Measurements from ENCODE around the gene TAS2R40.
"Not testable (repeated sequence)": the region's sequence is repeated elsewhere in the genome, so short reads cannot be mapped to it uniquely, and the experiment has no call there.

The TAS2R40 gene

DNA sequence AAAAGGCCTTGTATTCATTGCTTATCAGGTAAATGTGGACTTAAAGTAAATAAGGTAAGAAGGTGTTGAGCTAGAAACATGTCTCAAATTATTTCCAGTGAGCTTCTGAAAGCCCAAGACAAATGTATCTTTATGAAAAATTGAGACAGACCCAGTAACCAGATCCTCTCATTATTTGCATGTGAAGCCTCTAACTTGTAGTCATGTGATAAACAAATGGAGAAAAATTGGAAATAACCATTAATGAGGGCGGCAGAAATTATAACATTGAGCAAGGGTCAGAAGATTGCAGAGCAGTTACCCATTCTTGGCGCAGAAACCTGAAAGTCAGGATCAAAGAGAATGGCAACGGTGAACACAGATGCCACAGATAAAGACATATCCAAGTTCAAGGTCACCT, at the start of gene TAS2R40:
TAS2R40 (plus strand) TSS at position 301 of the 400 bp plus-strand sequence; CDS start at position 343, 42 bp downstream.
- DNase-seq (ENCODE audit: low spot score), result no peak

DNA sequence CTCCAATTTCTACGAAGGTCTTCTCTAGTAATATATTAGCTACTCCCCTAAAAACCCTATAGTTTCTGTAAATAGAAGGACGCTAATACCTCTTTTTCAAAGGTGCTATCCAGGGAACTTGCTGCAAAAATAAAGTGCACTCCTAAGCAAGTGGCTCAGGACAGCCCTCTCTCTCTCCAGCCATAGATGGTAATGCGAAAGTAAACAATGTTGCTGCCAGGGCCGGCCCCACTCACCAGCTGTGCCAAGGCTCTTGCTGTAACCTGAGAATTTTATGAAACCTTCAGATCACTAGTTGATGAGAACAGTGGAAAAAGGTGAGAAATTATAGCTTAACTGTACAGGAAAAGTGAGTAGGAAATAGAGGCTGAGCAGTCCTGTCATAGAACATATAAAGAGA, 49.5 kb upstream of the TAS2R40 start:
- DNase-seq (ENCODE audit: low spot score), result no peak

DNA sequence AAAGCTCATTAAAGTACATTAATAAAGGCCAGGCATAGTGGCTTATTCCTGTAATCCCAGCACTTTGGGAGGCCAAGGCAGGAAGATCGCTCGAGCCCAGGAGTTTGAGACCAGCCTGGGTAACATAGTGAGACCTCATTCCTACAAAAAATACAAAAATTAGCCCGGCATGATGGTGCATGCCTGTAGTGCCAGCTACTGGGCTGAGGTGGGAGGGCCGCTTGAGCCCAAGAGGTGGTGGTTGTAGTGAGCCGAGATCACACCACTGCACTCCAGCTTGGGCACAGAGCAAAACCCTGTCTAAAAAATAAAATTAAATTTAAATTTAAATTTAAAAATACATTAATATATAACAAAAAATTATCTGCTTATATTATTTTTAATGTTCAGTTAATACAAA, 45.7 kb upstream of the TAS2R40 start:
- no peak for DNase-seq (ENCODE audit: low spot score)

DNA sequence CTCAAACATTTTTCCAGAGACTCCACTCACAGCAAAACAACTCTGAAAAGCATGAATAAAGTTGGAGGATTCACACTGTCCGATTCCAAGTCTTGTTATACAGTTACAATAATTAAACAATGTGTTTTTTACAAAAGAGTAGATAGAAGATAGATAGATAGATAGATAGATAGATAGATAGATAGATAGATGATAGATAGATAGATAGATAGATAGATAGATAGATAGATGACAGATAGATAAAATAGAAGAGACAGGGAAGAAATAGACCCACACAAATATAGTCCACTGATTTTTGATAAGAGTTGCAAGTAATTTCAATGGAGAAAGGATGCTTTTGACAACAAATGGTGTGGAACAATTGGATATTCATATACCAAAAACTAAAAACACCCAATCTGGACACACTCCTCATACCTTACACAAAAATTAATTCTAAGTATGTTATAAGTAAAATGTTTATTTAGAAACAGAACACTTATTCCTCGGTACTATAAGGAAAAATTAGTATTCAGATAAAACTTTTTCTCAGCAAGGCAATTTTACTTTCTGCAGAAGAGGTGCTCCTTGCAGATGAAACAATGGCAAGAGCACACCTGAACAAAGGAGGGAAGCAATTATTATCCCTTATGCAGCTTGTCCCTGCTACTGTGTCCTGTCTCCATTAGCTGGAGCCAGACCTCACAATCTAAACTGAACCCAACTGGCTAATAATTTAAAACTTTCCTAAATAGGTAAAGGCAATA, 44.3 kb upstream of the TAS2R40 start:
- no peak for DNase-seq (ENCODE audit: low spot score)

DNA sequence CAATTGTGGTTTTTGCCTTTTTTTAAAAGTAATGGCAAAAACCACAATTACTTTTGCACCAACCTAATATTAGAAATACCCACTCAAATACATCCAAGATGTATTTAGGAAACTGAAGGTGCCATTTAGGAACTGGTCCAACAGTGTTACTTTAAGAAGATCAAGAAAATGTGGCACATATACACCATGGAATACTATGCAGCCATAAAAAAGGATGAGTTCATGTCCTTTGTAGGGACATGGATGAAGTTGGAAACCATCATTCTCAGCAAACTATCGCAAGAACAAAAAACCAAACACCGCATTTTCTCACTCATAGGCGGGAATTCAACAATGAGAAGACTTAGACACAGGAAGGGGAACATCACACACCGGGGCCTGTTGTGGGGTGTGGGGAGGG, 41.1 kb upstream of the TAS2R40 start:
- not testable (repeated sequence) for DNase-seq (ENCODE audit: low spot score)

DNA sequence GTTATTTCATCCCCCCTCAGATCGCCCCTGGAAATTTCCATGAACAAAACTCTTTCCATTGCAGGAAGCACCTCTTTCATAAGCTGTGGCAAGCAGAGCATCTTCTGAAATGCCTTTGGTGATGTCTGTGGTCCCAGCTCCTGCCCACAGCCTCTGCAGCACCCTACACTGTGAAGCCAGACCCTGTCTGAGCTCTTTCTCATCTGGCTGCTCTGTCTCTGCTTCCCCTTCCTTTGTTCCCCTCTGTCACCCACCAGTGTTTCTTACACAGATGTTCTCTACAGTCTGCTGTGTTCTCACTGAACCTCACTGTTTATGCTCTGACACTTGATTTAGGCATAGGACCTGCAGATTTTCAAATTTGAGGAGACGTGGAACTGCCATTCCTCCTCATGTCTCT, 40.5 kb upstream of the TAS2R40 start:
- DNase-seq (ENCODE audit: low spot score), result no peak

DNA sequence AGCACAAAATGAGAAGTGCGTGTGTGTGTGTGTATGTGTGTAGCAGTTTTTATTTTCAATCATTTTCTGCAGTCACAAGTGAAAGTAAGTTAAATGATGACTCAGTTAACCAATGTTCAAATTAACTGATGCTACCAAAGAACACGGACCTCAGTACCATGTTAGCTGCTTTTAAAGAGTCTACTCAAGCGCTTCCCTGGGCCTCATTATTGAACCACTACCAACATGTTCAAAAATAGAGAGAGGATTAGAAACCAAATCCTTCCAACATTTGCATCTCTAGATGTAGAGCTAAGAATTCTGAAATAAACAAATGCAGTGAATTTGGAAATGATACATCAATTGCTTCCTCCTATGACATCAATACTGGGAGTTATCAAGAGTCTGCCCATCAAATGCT, 38.8 kb upstream of the TAS2R40 start, which contains the start of gene TAS2R39:
TAS2R39 (plus strand) TSS at position 396 of the 400 bp plus-strand sequence; CDS start at position 396, 0 bp downstream.
- no peak for DNase-seq (ENCODE audit: low spot score)

DNA sequence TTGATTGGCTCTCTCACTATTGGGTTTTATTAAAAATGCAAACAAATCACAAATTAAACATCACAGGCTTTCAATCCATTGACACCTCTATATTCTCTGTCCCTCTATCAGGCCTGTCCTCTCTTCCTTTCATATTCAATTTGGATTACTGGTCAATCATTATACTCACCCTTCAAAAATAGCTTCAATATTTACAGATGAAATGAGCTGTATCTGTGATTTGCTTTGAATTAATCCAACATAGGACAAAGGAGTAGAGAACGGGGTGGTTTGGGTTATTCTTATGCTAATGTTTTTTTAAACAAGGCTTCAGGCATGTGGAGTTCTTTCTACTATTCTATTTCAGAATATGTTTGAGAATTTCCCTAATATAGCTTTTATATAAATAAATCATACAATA, 36.3 kb upstream of the TAS2R40 start:
- DNase-seq (ENCODE audit: low spot score), result no peak

DNA sequence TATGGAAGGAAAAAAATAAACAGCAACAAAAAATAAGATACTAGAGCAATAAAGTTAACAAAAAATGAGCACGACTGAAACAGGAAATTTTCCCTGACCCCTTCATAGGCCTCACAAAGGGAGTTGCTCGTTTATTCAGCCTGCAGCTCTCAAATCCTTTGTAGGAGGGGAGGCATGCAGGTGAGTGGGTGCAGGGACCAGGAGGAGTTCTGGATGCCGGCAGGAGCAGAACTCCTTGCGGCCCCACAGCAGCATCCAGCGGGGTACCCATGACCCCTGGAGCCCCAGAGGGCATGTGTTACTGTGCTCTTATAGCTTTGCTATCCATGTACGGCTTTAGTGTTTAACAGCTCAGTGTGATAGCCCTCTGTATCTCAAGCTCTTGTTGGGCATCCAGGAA, 32.8 kb upstream of the TAS2R40 start:
- DNase-seq (ENCODE audit: low spot score), result no peak

DNA sequence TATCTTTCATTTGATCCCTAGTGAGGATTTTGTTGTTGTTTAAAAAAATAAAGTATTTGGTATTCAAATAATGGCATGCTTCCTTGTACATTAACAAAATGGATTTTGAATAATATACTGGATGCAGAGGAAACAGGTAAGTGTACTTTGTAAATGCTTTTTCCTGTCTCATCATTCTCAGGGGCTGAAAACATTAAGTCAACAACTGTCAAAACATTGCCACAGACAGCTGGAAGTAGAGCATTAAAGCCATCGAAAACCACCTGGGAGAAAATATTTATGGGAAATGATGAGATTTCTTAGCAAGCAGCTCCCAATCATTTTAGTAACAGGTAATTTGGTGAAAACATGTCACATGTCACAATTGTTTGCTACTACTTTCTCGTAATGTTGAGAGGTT, 28.0 kb upstream of the TAS2R40 start:
- DNase-seq (ENCODE audit: low spot score), result no peak

DNA sequence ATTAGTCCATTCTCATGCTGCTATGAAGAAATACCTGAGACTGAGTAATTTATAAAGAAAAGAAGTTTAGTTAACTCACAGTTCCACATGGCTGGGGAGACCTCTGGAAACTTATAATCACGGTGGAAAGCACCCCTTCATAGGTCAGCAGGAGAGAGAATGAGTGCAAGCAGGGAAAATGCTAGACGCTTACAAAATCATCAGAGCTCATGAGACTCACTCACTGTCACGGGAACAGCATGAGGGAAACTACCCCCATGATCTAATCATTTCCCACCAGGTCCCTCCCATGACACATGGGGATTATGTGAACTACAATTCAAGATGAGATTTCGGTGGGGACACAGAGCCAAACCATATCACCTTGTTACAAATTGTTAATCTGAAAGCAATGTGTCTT, 22.8 kb upstream of the TAS2R40 start:
- no peak for DNase-seq (ENCODE audit: low spot score)

DNA sequence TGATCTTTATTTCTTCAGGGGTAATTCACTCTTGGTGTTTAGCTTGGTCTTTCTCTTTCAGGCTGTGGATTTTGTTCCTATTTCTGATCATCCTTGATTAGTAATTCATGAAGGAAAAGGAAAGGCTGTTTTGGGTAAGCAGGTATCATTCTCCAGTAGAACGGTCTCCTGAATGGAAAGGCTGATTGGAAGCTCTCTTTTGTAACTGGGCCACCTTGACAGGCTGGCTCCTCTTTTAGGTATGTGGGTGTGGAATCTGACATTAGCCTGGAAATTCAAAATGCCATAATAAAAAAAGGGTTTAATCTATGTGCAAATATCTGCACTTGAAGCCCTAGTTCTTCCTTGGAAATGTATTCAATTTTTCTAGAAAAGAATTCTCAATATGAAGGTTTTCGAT, 19.7 kb upstream of the TAS2R40 start:
- DNase-seq (ENCODE audit: low spot score), result no peak

DNA sequence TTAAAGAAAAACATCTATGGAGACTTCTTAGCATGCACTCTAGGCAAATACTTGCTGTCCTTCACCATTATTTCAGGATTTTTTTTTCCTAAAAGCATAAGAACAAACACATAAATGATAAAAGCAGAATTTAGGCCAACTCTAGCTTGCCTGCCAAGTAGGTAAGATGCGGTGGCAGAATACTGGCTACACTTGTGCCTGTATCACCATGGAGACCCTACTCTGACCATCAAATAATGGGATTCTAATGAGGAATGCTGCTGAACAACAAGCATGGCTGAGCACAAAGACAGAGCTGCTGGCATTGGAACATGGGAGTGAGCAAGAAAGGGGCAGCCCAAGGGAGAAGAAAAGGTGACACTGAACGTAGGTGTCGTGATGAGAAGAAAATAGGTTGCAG, 18.5 kb upstream of the TAS2R40 start:
- DNase-seq (ENCODE audit: low spot score), result no peak

DNA sequence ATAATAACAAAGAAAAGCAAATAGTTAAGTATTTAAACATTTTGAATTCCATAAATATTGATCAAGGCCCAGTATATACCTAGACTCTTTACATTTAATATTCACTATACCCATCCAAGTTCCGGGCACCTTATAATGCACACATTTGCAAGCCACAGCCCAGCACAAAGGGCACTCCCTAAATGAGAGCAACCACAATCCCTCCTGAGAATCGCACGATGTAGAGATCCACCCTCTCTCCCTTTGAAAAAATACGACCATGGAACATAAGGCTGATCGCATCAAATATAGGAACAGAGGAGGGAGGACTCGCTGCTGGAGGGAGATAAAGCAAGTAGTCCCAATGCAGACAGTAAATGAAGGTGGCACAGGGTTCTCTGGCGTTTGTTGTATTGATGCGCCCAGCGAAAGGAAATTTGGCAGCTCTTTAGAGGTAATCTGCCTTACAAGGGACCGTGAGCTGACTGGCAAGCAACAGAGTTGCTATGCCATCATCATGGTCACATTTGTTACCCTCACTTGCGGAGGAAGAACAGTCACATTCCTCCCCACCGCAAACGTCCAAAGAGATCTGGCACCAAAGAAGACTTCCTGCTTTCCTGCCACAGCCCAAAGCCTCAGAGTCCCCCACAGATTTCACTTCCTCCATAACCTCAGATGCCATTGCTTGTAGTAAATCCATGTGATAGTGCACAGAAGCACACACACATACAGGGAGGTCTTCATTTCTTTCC, 16.1 kb upstream of the TAS2R40 start:
- no peak for DNase-seq (ENCODE audit: low spot score)

DNA sequence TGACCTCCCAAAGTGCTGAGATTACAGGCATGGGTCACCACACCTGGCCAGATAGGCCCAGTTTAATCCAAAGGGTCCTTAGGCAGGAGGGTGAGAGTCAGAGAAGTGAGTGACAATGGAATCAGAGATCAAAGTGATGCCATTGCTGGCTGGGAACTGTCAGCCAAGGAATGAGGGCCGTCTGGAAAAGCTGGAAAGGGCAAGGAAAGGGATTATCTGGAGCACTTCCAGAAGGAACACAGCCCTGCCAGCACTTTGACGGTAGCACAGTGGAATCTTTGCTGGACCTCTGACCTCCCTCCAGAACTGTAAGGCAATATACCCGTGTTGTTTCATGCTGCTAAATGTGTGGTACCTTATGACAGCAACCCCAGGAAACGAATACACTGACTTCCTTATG, 11.3 kb upstream of the TAS2R40 start:
- no peak for DNase-seq (ENCODE audit: low spot score)

DNA sequence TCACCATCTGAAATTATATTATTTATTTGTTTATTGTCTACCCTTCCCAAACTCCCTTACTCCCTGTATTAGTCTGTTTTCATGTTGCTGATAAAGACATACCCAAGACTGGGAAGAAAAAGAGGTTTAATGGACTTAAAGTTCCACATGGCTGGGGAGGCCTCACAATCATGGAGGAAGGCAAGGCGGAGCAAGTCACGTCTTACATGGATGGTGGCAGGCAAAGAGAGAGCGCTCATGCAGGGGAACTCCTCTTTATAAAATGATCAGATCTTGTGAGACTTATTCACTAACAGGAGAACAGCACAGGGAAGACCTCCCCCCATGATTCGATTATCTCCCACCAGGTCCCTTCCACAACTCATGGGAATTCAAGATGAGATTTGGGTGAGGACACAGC, 8.4 kb upstream of the TAS2R40 start:
- DNase-seq (ENCODE audit: low spot score), result not testable (repeated sequence)

DNA sequence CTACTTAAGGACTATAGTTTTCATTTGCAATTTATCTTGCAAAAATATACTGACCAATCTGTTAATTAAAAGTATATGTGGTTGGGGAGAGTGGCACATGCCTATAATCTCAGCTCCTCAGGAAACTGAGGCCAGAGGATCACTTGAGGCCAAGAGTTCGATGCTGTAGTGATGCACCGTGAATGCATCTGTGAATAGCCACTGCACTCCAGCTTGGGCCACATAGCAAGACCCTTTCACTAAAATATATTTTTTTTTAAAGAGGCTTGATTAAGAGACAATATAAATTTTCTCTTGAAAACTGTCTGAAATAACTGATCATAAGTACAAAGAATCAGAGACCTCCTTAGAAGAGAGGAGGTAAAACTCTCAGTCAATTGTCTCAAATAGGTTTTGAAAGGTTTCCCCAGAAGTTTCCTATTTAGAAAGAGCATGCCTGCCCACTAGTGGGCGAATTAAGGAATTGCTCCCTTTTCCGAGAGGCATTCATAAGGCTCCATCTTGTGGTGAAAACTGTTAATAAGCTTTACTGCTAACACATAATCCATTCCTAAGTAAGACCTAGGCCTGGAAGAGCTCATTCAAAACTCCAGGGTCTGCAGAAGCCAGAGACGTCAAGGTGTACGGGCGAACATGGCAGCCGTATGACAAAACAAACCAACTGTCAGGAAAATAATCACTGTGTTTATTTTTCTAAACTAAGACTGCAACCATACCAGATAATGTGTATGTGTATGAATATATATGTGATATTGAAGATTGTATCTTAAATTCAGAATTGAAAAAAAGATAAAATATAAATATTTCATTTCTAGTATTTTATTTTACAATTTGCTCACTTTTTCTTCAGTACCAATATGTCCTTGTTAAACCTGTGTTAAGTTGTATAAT, 6.8 kb upstream of the TAS2R40 start:
- DNase-seq (ENCODE audit: low spot score), result peak; percentile 54

DNA sequence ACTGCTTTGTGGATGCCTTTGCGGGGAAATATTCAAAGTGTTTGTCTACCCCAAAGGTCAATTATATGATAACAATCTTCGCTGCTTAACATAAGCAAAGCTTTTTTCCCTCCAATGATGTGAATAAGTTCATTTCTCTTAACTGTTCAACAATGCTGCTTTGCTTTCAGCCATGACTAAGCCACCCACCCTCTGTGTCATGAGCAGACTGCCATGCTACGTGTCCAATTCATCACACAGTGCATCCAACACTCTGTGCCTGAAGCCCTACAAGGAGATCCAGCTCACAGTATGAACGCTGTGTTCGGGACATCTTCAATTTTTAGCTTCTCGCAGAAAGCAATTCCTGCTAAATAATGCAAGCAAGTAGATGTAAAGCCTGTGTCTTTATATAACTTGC, 5.7 kb upstream of the TAS2R40 start:
- DNase-seq (ENCODE audit: low spot score), result no peak

DNA sequence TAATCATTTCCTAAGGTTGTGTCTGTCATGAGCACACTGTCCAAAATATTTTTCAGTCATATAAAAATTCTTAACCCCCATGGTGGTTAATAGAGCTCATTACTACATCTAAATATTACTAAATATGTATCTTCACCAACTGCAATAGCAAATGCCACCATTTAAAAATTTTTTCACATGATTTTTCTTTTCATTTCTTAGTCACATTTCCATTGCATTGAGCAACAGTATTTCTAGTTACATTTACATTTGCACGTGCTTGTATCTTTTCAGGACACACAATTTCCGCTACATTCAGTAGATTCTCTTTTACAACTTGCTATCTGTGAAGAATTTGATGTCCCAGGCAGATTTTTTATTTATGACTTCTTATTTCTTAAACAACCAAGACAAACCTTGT, 5.2 kb upstream of the TAS2R40 start:
- no peak for DNase-seq (ENCODE audit: low spot score)

DNA sequence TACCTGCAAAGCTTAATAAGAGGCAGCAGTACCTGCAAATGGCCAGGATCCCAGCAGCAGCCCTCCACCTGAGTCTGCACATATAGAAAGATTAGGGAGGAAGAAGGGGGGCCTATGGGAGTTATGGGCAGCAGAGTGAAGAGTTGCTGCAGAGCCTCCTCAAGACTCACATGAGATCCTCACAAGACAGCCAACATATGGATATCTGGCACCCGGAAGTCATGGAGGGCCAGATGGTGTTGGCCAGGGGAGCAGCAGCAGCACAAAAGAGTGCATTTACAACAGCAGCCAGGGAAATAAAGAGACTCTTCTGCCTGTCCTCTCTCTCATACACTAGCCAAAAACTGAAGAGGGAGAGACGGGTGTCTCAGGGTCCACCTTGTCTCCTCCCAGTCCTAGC, 4.0 kb upstream of the TAS2R40 start:
- DNase-seq (ENCODE audit: low spot score), result no peak

DNA sequence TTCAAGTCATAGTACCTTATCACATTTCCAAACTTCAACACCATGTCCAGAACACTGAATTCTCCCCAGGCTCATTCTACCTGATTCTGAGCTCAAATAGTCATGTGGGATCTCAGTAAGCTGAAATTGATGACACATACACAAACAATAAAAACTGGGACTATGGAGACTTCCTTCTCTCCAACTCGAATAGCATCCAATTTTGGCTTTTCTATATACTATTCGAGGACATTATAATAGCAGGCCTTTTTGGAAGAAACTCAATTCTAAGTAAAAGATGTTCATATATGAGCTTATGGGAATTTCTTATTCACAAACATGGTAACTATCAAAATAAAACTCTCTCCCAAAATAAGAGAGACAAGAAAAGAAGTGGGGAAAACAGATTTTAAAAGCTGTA, 551 bp upstream of the TAS2R40 start:
- no peak for DNase-seq (ENCODE audit: low spot score)

DNA sequence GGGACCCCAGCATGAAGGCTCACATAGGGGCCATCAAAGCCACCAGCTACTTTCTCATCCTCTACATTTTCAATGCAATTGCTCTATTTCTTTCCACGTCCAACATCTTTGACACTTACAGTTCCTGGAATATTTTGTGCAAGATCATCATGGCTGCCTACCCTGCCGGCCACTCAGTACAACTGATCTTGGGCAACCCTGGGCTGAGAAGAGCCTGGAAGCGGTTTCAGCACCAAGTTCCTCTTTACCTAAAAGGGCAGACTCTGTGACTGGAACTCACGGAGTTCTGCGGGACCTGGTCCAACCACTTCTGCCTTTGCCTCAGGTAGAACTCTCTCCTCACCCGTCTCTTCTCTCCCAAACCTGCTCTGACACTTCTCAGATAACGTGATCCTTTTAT, 945 bp downstream of the TAS2R40 start:
- DNase-seq (ENCODE audit: low spot score), result no peak

DNA sequence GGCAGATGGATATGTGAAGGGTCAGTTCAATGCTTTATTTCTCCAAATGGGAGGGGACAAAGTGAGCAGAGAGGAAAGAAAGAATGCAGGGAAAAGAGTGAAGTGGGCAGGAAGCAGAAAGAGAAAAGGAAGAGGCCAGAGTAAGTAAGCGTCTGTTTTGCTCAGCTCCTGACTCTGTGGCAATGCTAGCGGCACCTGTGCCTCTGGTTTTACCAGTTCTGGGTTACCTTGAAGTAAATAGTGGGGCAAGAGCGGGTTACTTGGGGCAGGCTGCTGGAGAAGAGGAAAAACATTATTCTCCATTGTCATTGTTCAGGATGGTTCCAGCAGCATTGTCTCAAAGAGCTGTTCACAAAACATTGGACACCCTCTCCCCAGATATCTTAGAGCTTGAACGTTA, 1.9 kb downstream of the TAS2R40 start:
- no peak for DNase-seq (ENCODE audit: low spot score)

All from ecto neural progenitor cell (in vitro differentiated cells).